Tibial nerve (tissue), 3 donors: Measurements from ENCODE around the gene ECT2.

Experiments used
- POLR2A ChIP-seq, 2 donors: fragments of 450-650 bp; IDR thresholded peaks; one replicate each; pipeline ENCODE4 v1.6.1; 2017; ENCODE audit warnings: antibody characterized with exemption in 2 of 2, mild to moderate bottlenecking in 2 of 2, moderate library complexity in 2 of 2
- TF ChIP-seq, protein P1 (sequence below), 5 experiments: fragments of 200-600 bp in 3 of 5; fragments of 450-650 bp in 2 of 5; sonication (generic) in 3 of 5; IDR thresholded peaks; one replicate each; pipeline ENCODE4 v1.5.1; 2016 to 2019; ENCODE audit warnings: antibody characterized with exemption in 5 of 5, mild to moderate bottlenecking in 3 of 5, moderate library complexity in 2 of 5

DNA sequence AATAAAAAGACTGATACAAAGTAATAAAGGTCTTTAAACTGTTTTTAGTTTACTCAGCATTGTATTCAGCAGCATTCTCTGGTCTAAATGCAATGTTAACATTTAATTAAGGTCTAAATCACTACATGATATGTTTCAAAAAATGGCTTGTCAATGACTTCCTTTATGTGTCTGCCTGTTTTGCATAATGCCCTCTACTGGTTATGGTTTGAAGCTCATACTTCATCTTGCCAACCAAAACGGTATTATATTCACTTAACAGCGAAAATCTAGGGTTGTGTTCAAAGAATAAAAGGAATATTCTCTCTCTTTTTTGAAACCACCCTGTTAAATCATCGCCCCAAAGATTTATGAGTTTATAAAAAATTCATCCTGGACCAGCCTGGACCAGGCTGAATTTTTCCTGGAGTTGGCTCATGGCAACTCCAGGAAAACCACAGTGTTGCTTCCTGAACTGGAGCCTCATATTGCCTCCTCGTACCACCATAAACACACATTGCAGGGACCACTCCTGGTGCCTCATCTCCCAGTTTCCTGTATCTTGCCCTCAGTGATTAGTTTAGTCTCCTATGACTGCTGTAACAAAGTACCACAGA, 32.9 kb upstream of the ECT2 start:
- TF ChIP-seq, protein P1, sequence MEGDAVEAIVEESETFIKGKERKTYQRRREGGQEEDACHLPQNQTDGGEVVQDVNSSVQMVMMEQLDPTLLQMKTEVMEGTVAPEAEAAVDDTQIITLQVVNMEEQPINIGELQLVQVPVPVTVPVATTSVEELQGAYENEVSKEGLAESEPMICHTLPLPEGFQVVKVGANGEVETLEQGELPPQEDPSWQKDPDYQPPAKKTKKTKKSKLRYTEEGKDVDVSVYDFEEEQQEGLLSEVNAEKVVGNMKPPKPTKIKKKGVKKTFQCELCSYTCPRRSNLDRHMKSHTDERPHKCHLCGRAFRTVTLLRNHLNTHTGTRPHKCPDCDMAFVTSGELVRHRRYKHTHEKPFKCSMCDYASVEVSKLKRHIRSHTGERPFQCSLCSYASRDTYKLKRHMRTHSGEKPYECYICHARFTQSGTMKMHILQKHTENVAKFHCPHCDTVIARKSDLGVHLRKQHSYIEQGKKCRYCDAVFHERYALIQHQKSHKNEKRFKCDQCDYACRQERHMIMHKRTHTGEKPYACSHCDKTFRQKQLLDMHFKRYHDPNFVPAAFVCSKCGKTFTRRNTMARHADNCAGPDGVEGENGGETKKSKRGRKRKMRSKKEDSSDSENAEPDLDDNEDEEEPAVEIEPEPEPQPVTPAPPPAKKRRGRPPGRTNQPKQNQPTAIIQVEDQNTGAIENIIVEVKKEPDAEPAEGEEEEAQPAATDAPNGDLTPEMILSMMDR (IDR thresholded peaks at IDR 0.05): no peak
- TF ChIP-seq POLR2A (IDR thresholded peaks at IDR 0.05): no peak
